PFSK-1 (cell line): ENCODE data around the gene CHST3.

Experiments used
- FOXP2 ChIP-seq: optimal IDR thresholded peaks from 2 replicates; pipeline ENCODE3; 2011; ENCODE audit warnings: borderline replicate concordance, control low read depth, inconsistent platforms; ENCODE audit not compliant: insufficient read depth; ENCODE audit errors: extremely low read length, extremely low read depth
- POLR2AphosphoS5 ChIP-seq: IDR thresholded peaks from 2 replicates; pipeline ENCODE4 v1.6.1; 2012; ENCODE audit warnings: low read depth, mild to moderate bottlenecking, control low read depth, low read length, moderate library complexity
- TAF1 ChIP-seq: IDR thresholded peaks from 2 replicates; pipeline ENCODE4 v1.6.1; 2012; ENCODE audit warnings: low read length, control low read depth, borderline replicate concordance; ENCODE audit not compliant: insufficient read depth

GRCh38 chr10:71974489-71975021, 10.4 kb downstream of the CHST3 start:
- no peak for TF ChIP-seq TAF1
- TF ChIP-seq FOXP2, result no peak
- no peak for TF ChIP-seq POLR2AphosphoS5
